IMR-90 (cell line): Measurements from ENCODE around the gene MIER2. TPM values are rescaled to one million over a fixed set of nuclear protein-coding genes. Genes with fewer than 3 reads are reported as not detected.

Source experiments
- ATAC-seq: fragments of 200-7000 bp; cut with Tn5 transposase; 2 replicates; pipeline ENCODE4 v1.9.1; 2020; ENCODE audit warnings: low read depth, mild to moderate bottlenecking, moderate library complexity
- BruUV-seq: library from RNA; stranded (reverse); fragments of 400-500 nt; replicated peaks from 2 replicates; lab custom pipeline; 2021; lab: Mats Ljungman, UMichigan
- CTCF ChIA-PET: fragments of 300-600 bp; formaldehyde crosslinking; extraction: SDS; loops from one replicate; lab custom pipeline; 2021; ENCODE audit warnings: antibody characterized with exemption; lab: Yijun Ruan, JAX
- POLR2A ChIA-PET: fragments of 300-600 bp; sonication (Branson Sonifier 250); formaldehyde crosslinking; loops from one replicate; lab custom pipeline; 2022; ENCODE audit warnings: antibody characterized with exemption; ENCODE audit not compliant: unreplicated experiment; lab: Charles Lee
- DNase-seq: peaks from one replicate; pipeline ENCODE4 v3.0.0; 2013
- H2AFZ ChIP-seq: replicated peaks from 2 replicates; pipeline ENCODE3; 2013; ENCODE audit warnings: low read length, mild to moderate bottlenecking; ENCODE audit not compliant: poor library complexity
- H2AK5ac ChIP-seq: 2 replicates; pipeline ENCODE4 v1.6.1; 2013; ENCODE audit warnings: low read depth, low read length, inconsistent platforms
- H2AK9ac ChIP-seq: replicated peaks from 2 replicates; pipeline ENCODE3; 2013; ENCODE audit warnings: mild to moderate bottlenecking, low read depth, low read length, moderate library complexity; ENCODE audit not compliant: poor library complexity
- H2BK120ac ChIP-seq: 2 replicates; pipeline ENCODE4 v1.6.1; 2013; ENCODE audit warnings: low read depth, low read length, inconsistent platforms
- H2BK15ac ChIP-seq: 3 replicates; pipeline ENCODE4 v1.6.1; 2013; ENCODE audit warnings: low read depth, low read length, inconsistent platforms
- H2BK20ac ChIP-seq: 2 replicates; pipeline ENCODE4 v1.6.1; 2013; ENCODE audit warnings: low read depth, mild to moderate bottlenecking, inconsistent platforms, low read length, moderate library complexity
- H2BK5ac ChIP-seq: 2 replicates; pipeline ENCODE4 v1.6.1; 2013; ENCODE audit warnings: mild to moderate bottlenecking, low read depth, low read length, inconsistent platforms; ENCODE audit not compliant: poor library complexity, severe bottlenecking
- H3K14ac ChIP-seq: replicated peaks from 2 replicates; pipeline ENCODE4 v1.6.1; 2013; ENCODE audit warnings: low read depth, low read length, inconsistent platforms
- H3K18ac ChIP-seq: 2 replicates; pipeline ENCODE4 v1.6.1; 2013; ENCODE audit warnings: low read depth, low read length, control low read depth
- H3K23ac ChIP-seq: 2 replicates; pipeline ENCODE4 v1.6.1; 2013; ENCODE audit warnings: low read depth, low read length, inconsistent platforms
- H3K27ac ChIP-seq: 2 replicates; pipeline ENCODE4 v1.5.1; 2013; ENCODE audit warnings: mild to moderate bottlenecking, control low read depth, low read length; ENCODE audit not compliant: insufficient read depth
- H3K27me3 ChIP-seq: 2 replicates; pipeline ENCODE4 v1.6.1; 2013; ENCODE audit warnings: low read length; ENCODE audit not compliant: control insufficient read depth, insufficient read depth
- H3K36me3 ChIP-seq: 2 replicates; pipeline ENCODE4 v1.6.1; 2013; ENCODE audit warnings: low read length, mixed read lengths; ENCODE audit not compliant: control insufficient read depth, insufficient read depth
- H3K4ac ChIP-seq: 2 replicates; pipeline ENCODE4 v1.6.1; 2013; ENCODE audit warnings: low read depth, low read length, inconsistent platforms
- H3K4me1 ChIP-seq: 2 replicates; pipeline ENCODE4 v1.6.1; 2013; ENCODE audit warnings: low read length, mixed read lengths; ENCODE audit not compliant: control insufficient read depth, insufficient read depth
- H3K4me2 ChIP-seq: 2 replicates; pipeline ENCODE4 v1.6.1; 2013; ENCODE audit warnings: low read depth, mild to moderate bottlenecking, control low read depth, low read length, moderate library complexity
- H3K4me3 ChIP-seq: 2 replicates; pipeline ENCODE4 v1.5.1; 2013; ENCODE audit warnings: low read depth, mild to moderate bottlenecking, control low read depth, low read length, moderate library complexity; ENCODE audit not compliant: insufficient read depth
- H3K56ac ChIP-seq: 2 replicates; pipeline ENCODE4 v1.6.1; 2013; ENCODE audit warnings: low read length, inconsistent platforms; ENCODE audit not compliant: insufficient read depth; ENCODE audit errors: extremely low read depth
- H3K79me1 ChIP-seq, 2 experiments: 2 replicates each; pipeline ENCODE4 v1.6.1; 2013; ENCODE audit warnings: low read length in 2 of 2, inconsistent platforms in 1 of 2, low read depth in 1 of 2
- H3K9ac ChIP-seq: 2 replicates; pipeline ENCODE4 v1.6.1; 2013; ENCODE audit warnings: low read depth, low read length, control low read depth
- H3K9me1 ChIP-seq: 2 replicates; pipeline ENCODE4 v1.6.1; 2013; ENCODE audit warnings: low read length, inconsistent platforms; ENCODE audit not compliant: insufficient read depth
- H3K9me3 ChIP-seq: 2 replicates; pipeline ENCODE4 v1.6.1; 2013; ENCODE audit warnings: low read length; ENCODE audit not compliant: control insufficient read depth, insufficient read depth
- H4K20me1 ChIP-seq: 2 replicates; pipeline ENCODE4 v1.6.1; 2013; ENCODE audit warnings: low read length, inconsistent platforms; ENCODE audit not compliant: insufficient read depth
- H4K5ac ChIP-seq: 2 replicates; pipeline ENCODE4 v1.6.1; 2013; ENCODE audit warnings: mild to moderate bottlenecking, low read depth, low read length, control low read depth
- H4K8ac ChIP-seq, 2 experiments: 2 replicates each; pipeline ENCODE4 v1.6.1; 2013; ENCODE audit warnings: low read depth in 2 of 2, low read length in 2 of 2, control low read depth in 1 of 2, inconsistent platforms in 1 of 2
- H4K91ac ChIP-seq: 2 replicates; pipeline ENCODE4 v1.6.1; 2013; ENCODE audit warnings: low read depth, low read length, inconsistent platforms; ENCODE audit not compliant: insufficient read depth
- BHLHE40 ChIP-seq: fragments of 150-350 bp; IDR thresholded peaks from 2 replicates; pipeline ENCODE4 v1.6.1; 2016; ENCODE audit warnings: mild to moderate bottlenecking, low read depth, low read length
- FOS ChIP-seq: fragments of 150-350 bp; IDR thresholded peaks from 2 replicates; pipeline ENCODE4 v1.6.1; 2016; ENCODE audit warnings: low read depth, low read length
- SMC3 ChIP-seq: fragments of 150-350 bp; IDR thresholded peaks from 2 replicates; pipeline ENCODE4 v1.6.1; 2016; ENCODE audit warnings: low read depth, mild to moderate bottlenecking, antibody characterized with exemption, low read length, moderate library complexity
- WGBS, 2 experiments: methylation state at CpG; one replicate each; pipeline versions ENCODE4 v1.1.5 to v1.1.7; 2013; ENCODE audit warnings: missing lambda C conversion rate in 2 of 2; ENCODE audit not compliant: insufficient read length in 1 of 2; ENCODE audit errors: extremely low coverage in 2 of 2; 5-methylcytosine and 5-hydroxymethylcytosine counted together
- dilution Hi-C: fragments of 300-500 bp; cut with HindIII; formaldehyde crosslinking; loops from one replicate; pipeline ENCODE4 v1.14.3; 2018; ENCODE audit warnings: low sequenced_read_pairs; ENCODE audit not compliant: unreplicated experiment
- in situ Hi-C: fragments of 300-500 bp; cut with MboI; formaldehyde crosslinking; loops from 3 replicates; pipeline ENCODE4 v1.14.3; 2019; ENCODE audit warnings: low sequenced_read_pairs, inconsistent platforms, mixed read lengths
- intact Hi-C: fragments of 100-400 bp; cut with micrococcal nuclease; formaldehyde crosslinking; loops from 2 replicates; pipeline ENCODE4 v1.10.0; 2022
- polyA plus RNA-seq, 3 experiments: library from polyadenylated mRNA; depleted of rRNA; stranded (reverse); fragments of >200 nt; gene quantifications; 2 replicates each; pipeline ENCODE4 v1.2.3, GENCODE V29; 2012; ENCODE audit warnings: low replicate concordance in 1 of 3
- total RNA-seq: library from RNA; depleted of rRNA; stranded (reverse); fragments of >200 nt; gene quantifications from 2 replicates; pipeline ENCODE4 v1.2.3, GENCODE V29; 2012

The MIER2 gene
- total and polyA plus RNA-seq, 2 of the 4 experiments (the other 2 are of a cell fraction) = 28.0 to 28.4 TPM

DNA sequence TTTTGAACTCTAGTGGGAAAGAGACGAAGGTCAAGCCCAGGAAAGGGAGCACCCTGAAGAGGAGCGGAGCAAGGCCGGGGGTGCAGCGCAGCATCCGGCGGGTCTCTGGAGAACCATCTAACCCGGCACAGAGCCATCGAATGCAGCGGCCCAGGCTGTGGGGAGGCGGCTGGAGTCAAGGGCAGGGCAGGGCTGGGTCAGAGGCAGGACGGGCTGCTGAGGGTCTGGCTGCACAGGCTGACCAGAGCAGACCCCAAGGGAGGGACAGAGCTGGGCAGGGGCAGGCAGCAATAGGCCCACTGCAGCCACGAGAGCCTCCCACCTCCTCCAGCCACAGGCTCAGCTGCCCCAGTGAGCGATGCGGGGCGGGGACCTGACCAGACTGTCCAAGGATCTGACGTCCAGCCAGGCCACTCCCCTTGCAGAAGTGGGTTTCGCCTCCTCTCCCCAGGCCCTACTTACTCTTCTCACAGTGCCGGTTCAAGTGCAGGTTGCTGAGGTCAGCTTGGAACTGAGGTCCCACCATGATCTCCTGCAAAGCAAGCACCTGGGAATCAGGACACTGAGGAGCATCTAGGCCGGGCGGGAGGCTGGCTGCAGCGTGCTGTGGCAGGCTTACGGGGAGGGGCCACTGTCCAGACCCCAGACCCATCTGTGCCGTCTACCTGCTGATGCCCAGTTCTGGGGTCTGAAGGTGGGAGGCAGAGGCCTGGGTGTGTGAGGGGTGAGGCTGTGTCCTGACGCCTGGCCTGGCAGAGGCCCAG, 19.2 kb downstream of the MIER2 start:
- no peak overlapping the region for H4K91ac ChIP-seq
- DNase-seq = no peak
- no peak overlapping the region for H3K9ac ChIP-seq
- TF ChIP-seq FOS (no peak), BHLHE40 (no peak), SMC3 (no peak)
- no peak overlapping the region for H2AFZ ChIP-seq
- no peaks in the 10 kb centered on the region for H3K4me1 ChIP-seq
- BruUV-seq = no TSS peak
- H3K4me3 ChIP-seq = no peak overlapping the region
- H2BK5ac ChIP-seq = no peak overlapping the region
- H4K8ac ChIP-seq = no peak overlapping the region
- no peak overlapping the region for H2BK120ac ChIP-seq
- H3K9me3 ChIP-seq = peaks cover 19% of the 10 kb centered on the region
- peaks cover 84% of the 10 kb centered on the region for H3K36me3 ChIP-seq
- no peak overlapping the region for H2AK5ac ChIP-seq
- H3K14ac ChIP-seq = no peak overlapping the region
- H3K27ac ChIP-seq = no peak overlapping the region
- H3K56ac ChIP-seq = no peak overlapping the region
- no peak overlapping the region for H2BK15ac ChIP-seq
- WGBS, 2 experiments = 97% methylated on average over 13 of the region's 24 CpGs; no CpG with 5 or more reads in 1 of the 2 experiments
- in situ Hi-C loops = no loop called here
- H3K4me2 ChIP-seq = no peak overlapping the region
- H3K18ac ChIP-seq = no peak overlapping the region
- POLR2A ChIA-PET = no interaction called here
- no peak overlapping the region for H4K5ac ChIP-seq
- H3K9me1 ChIP-seq = peaks cover 15% of the 10 kb centered on the region
- H4K20me1 ChIP-seq = peaks cover 46% of the 10 kb centered on the region
- CTCF ChIA-PET = no interaction called here
- no peak for ATAC-seq
- no peak overlapping the region for H2AK9ac ChIP-seq
- no peak overlapping the region for H2BK20ac ChIP-seq
- no peaks in the 10 kb centered on the region for H3K27me3 ChIP-seq
- intact Hi-C loops = no loop called here
- H3K79me1 ChIP-seq = peaks cover 28 to 71% of the 10 kb centered on the region in 2 experiments
- dilution Hi-C loops = no loop called here
- no peak overlapping the region for H3K4ac ChIP-seq
- H3K23ac ChIP-seq = no peak overlapping the region
